Astrocyte (in vitro differentiated cells and primary cell): ENCODE results near the gene LSM14B. TPM values are rescaled to one million over a fixed set of nuclear protein-coding genes. Genes with fewer than 3 reads are reported as not detected.
A peak's percentile ranks its signal among the peaks of the same experiment; 100 is the strongest.

ENCODE experiments used
- DNase-seq: peaks from one replicate; pipeline ENCODE4 v3.0.0-alpha.2; 2010; ENCODE audit warnings: low read depth
- FAIRE-seq: peaks from 2 replicates; lab custom pipeline; 2011; peaks lifted over from hg19 to GRCh38; lab: Jason Lieb, UNC
- H2AFZ ChIP-seq: 2 replicates; pipeline ENCODE4 v1.6.0; 2012; ENCODE audit warnings: low read depth, low read length, inconsistent platforms
- H3K27ac ChIP-seq: 2 replicates; pipeline ENCODE4 v1.5.1; 2011; ENCODE audit warnings: low read depth, low read length, inconsistent platforms
- H3K27me3 ChIP-seq: 2 replicates; pipeline ENCODE4 v1.6.0; 2011; ENCODE audit warnings: low read length, inconsistent platforms; ENCODE audit not compliant: insufficient read depth
- H3K36me3 ChIP-seq: 2 replicates; pipeline ENCODE4 v1.5.1; 2011; ENCODE audit warnings: low read length, inconsistent platforms; ENCODE audit not compliant: insufficient read depth
- H3K4me1 ChIP-seq: 2 replicates; pipeline ENCODE4 v1.5.1; 2011; ENCODE audit warnings: low read length, inconsistent platforms; ENCODE audit not compliant: insufficient read depth
- H3K4me2 ChIP-seq: 2 replicates; pipeline ENCODE4 v1.6.0; 2012; ENCODE audit warnings: low read length, inconsistent platforms
- H3K4me3 ChIP-seq: 2 replicates; pipeline ENCODE4 v1.5.1; 2011; ENCODE audit warnings: low read depth, mild to moderate bottlenecking, low read length, inconsistent platforms; ENCODE audit not compliant: insufficient read depth
- H3K79me2 ChIP-seq: 2 replicates; pipeline ENCODE4 v1.6.0; 2012; ENCODE audit warnings: mild to moderate bottlenecking, low read length, inconsistent platforms; ENCODE audit not compliant: insufficient read depth
- H3K9ac ChIP-seq: 2 replicates; pipeline ENCODE4 v1.6.0; 2012; ENCODE audit warnings: mild to moderate bottlenecking, low read length, inconsistent platforms
- H3K9me3 ChIP-seq: 2 replicates; pipeline ENCODE4 v1.5.1; 2012; ENCODE audit warnings: low read depth, mild to moderate bottlenecking, low read length, inconsistent platforms; ENCODE audit not compliant: insufficient read depth
- H4K20me1 ChIP-seq: 2 replicates; pipeline ENCODE4 v1.6.0; 2012; ENCODE audit warnings: low read length, inconsistent platforms; ENCODE audit not compliant: insufficient read depth
- H3K27ac Mint-ChIP-seq: one replicate; pipeline ENCODE4 v1.8.0; 2021; ENCODE audit warnings: mild to moderate bottlenecking, mixed read lengths; ENCODE audit not compliant: unreplicated experiment
- H3K27me3 Mint-ChIP-seq: one replicate; pipeline ENCODE4 v1.8.0; 2021; ENCODE audit warnings: low read depth, mixed read lengths; ENCODE audit not compliant: unreplicated experiment
- H3K36me3 Mint-ChIP-seq: one replicate; pipeline ENCODE4 v1.8.0; 2021; ENCODE audit warnings: low read depth, mixed read lengths; ENCODE audit not compliant: unreplicated experiment
- H3K4me1 Mint-ChIP-seq: one replicate; pipeline ENCODE4 v1.8.0; 2021; ENCODE audit warnings: low read depth, mixed read lengths; ENCODE audit not compliant: unreplicated experiment
- H3K4me3 Mint-ChIP-seq: one replicate; pipeline ENCODE4 v1.8.0; 2021; ENCODE audit warnings: mild to moderate bottlenecking, moderate library complexity, mixed read lengths; ENCODE audit not compliant: unreplicated experiment
- H3K9me3 Mint-ChIP-seq: one replicate; pipeline ENCODE4 v1.8.0; 2021; ENCODE audit warnings: mild to moderate bottlenecking, mixed read lengths; ENCODE audit not compliant: unreplicated experiment
- CTCF ChIP-seq: IDR thresholded peaks from 2 replicates; pipeline ENCODE4 v1.5.1; 2011; ENCODE audit warnings: low read depth, mild to moderate bottlenecking, inconsistent platforms, low read length, moderate library complexity; ENCODE audit not compliant: insufficient read depth
- EZH2 ChIP-seq: IDR thresholded peaks from 2 replicates; pipeline ENCODE4 v1.6.1; 2012; ENCODE audit warnings: mild to moderate bottlenecking, low read length, inconsistent platforms; ENCODE audit not compliant: insufficient read depth
- total RNA-seq: library from RNA; stranded (reverse); gene quantifications from 2 replicates; pipeline ENCODE4 v1.2.1, GENCODE V29; 2021

Gene LSM14B
- total RNA-seq, 1 donor from 2014 or later: 27.1 TPM

GRCh38 chr20:62120990-62121775 is 1.1 kb upstream of the LSM14B start:
- Mint-ChIP-seq H3K36me3 (peaks cover 5% of the 10 kb centered on the region), H3K27me3 (peaks cover 25% of the 10 kb centered on the region), H3K4me3 (peak overlapping the region; percentile 86), H3K27ac (peak overlapping the region; percentile 97), H3K9me3 (no peaks in the 10 kb centered on the region), H3K4me1 (peaks cover 3% of the 10 kb centered on the region)
- Histone ChIP-seq H3K9ac (peak overlapping the region; percentile 87), H3K4me1 (peaks cover 9% of the 10 kb centered on the region), H3K79me2 (peaks cover 30% of the 10 kb centered on the region), H3K27ac (peak overlapping the region; percentile 83), H3K27me3 (peaks cover 21% of the 10 kb centered on the region), H3K36me3 (peaks cover 12% of the 10 kb centered on the region), H3K9me3 (peaks cover 4% of the 10 kb centered on the region), H3K4me3 (peak overlapping the region; percentile 73), H2AFZ (peak overlapping the region; percentile 87), H4K20me1 (peaks cover 31% of the 10 kb centered on the region), H3K4me2 (peak overlapping the region; percentile 94)
- FAIRE-seq (no peak), DNase-seq (peak; percentile 48)
- no peak for TF ChIP-seq CTCF
- no peak for TF ChIP-seq EZH2

- Mint-ChIP-seq H3K27ac (peak overlapping the region; percentile 83), H3K9me3 (no peaks in the 10 kb centered on the region), H3K36me3 (peaks cover 11% of the 10 kb centered on the region), H3K27me3 (peaks cover 16% of the 10 kb centered on the region), H3K4me1 (peaks cover 3% of the 10 kb centered on the region), H3K4me3 (peak overlapping the region; percentile 89)
- Histone ChIP-seq H3K9ac (peak overlapping the region; percentile 79), H3K27ac (peak overlapping the region; percentile 41), H3K9me3 (no peaks in the 10 kb centered on the region), H3K79me2 (peaks cover 34% of the 10 kb centered on the region), H3K4me3 (peak overlapping the region; percentile 60), H3K4me2 (peak overlapping the region; percentile 88), H3K27me3 (peaks cover 9% of the 10 kb centered on the region), H4K20me1 (peaks cover 47% of the 10 kb centered on the region), H3K4me1 (peaks cover 9% of the 10 kb centered on the region), H2AFZ (peak overlapping the region; percentile 76), H3K36me3 (peaks cover 23% of the 10 kb centered on the region)
- no peak for FAIRE-seq
- no peak for DNase-seq
- TF ChIP-seq CTCF (no peak), EZH2 (no peak)
These were observed 577 bp downstream of the LSM14B start for GRCh38 chr20:62122654-62123449.
